ENCODE measurements around the gene ATF6B. TPM values are rescaled to one million over a fixed set of nuclear protein-coding genes. Genes with fewer than 3 reads are reported as not detected.

The ATF6B gene
- total RNA-seq, 1 experiment from 2014 or later: 196 TPM

GRCh38 chr6:32097364-32097763, 30.7 kb downstream of the ATF6B start:
- Mint-ChIP-seq H3K27me3 (ENCODE audit: unreplicated experiment) (peaks cover 82% of the 10 kb centered on the region), H3K4me1 (ENCODE audit: low read depth, unreplicated experiment) (peaks cover 21% of the 10 kb centered on the region)
- CTCF ChIA-PET: no interaction called here

GRCh38 chr6:32096394-32097258, 31.4 kb downstream of the ATF6B start:
- BruUV-seq (replicated peaks): no TSS peak
- CTCF ChIA-PET: interaction anchor here (0.7 kb wide), 1 partner anchor 9 kb away, joined by 3 read pairs; no protein-coding TSS in a partner anchor
- peaks cover 21% of the 10 kb centered on the region for H3K4me1 Mint-ChIP-seq (ENCODE audit: low read depth, unreplicated experiment)
- TF ChIP-seq CTCF (IDR thresholded peaks at IDR 0.05; ENCODE audit: unreplicated experiment): no peak
- no peak overlapping the region for H3K27ac Mint-ChIP-seq (ENCODE audit: unreplicated experiment)
- intact Hi-C loops (cut with micrococcal nuclease; ENCODE audit: unreplicated experiment): no loop called here
- peaks cover 89% of the 10 kb centered on the region for H3K27me3 Mint-ChIP-seq (ENCODE audit: unreplicated experiment)
- peaks cover 12% of the 10 kb centered on the region for H3K36me3 Mint-ChIP-seq (ENCODE audit: insufficient read depth, unreplicated experiment)
- DNase-seq: peak; percentile 37
- peak overlapping the region; percentile 73 for H3K4me3 Mint-ChIP-seq (ENCODE audit: low read depth, unreplicated experiment)
- no peaks in the 10 kb centered on the region for H3K9me3 Mint-ChIP-seq (ENCODE audit: low read depth, unreplicated experiment)

More at GRCh38 chr6:32097364-32097763, 30.7 kb downstream of the ATF6B start:
- H3K9me3 Mint-ChIP-seq (ENCODE audit: low read depth, unreplicated experiment): no peaks in the 10 kb centered on the region
- intact Hi-C loops (cut with micrococcal nuclease; ENCODE audit: unreplicated experiment): no loop called here
- DNase-seq: no peak
- peaks cover 12% of the 10 kb centered on the region for H3K36me3 Mint-ChIP-seq (ENCODE audit: insufficient read depth, unreplicated experiment)
- H3K27ac Mint-ChIP-seq (ENCODE audit: unreplicated experiment): no peak overlapping the region
- no peak for TF ChIP-seq CTCF (IDR thresholded peaks at IDR 0.05; ENCODE audit: unreplicated experiment)
- no TSS peak for BruUV-seq (replicated peaks)
- H3K4me3 Mint-ChIP-seq (ENCODE audit: low read depth, unreplicated experiment): peak overlapping the region; percentile 73

GRCh38 chr6:32096087-32096393, 32.0 kb downstream of the ATF6B start:
- H3K4me3 Mint-ChIP-seq (ENCODE audit: low read depth, unreplicated experiment): peak overlapping the region; percentile 73
- no TSS peak for BruUV-seq (replicated peaks)
- TF ChIP-seq CTCF (IDR thresholded peaks at IDR 0.05; ENCODE audit: unreplicated experiment): no peak
- no peak for DNase-seq
- peaks cover 12% of the 10 kb centered on the region for H3K36me3 Mint-ChIP-seq (ENCODE audit: insufficient read depth, unreplicated experiment)
- H3K9me3 Mint-ChIP-seq (ENCODE audit: low read depth, unreplicated experiment): no peaks in the 10 kb centered on the region
- intact Hi-C loops (cut with micrococcal nuclease; ENCODE audit: unreplicated experiment): no loop called here
- H3K27ac Mint-ChIP-seq (ENCODE audit: unreplicated experiment): no peak overlapping the region
- H3K27me3 Mint-ChIP-seq (ENCODE audit: unreplicated experiment): peaks cover 95% of the 10 kb centered on the region
- H3K4me1 Mint-ChIP-seq (ENCODE audit: low read depth, unreplicated experiment): peaks cover 21% of the 10 kb centered on the region
- CTCF ChIA-PET: interaction anchor here (0.7 kb wide), 1 partner anchor 8 kb away, joined by 3 read pairs; no protein-coding TSS in a partner anchor

- Mint-ChIP-seq H3K4me3 (ENCODE audit: low read depth, unreplicated experiment) (peak overlapping the region; percentile 73), H3K27ac (ENCODE audit: unreplicated experiment) (no peak overlapping the region), H3K27me3 (ENCODE audit: unreplicated experiment) (peaks cover 100% of the 10 kb centered on the region), H3K36me3 (ENCODE audit: insufficient read depth, unreplicated experiment) (peaks cover 12% of the 10 kb centered on the region), H3K9me3 (ENCODE audit: low read depth, unreplicated experiment) (no peaks in the 10 kb centered on the region), H3K4me1 (ENCODE audit: low read depth, unreplicated experiment) (peaks cover 21% of the 10 kb centered on the region)
- TF ChIP-seq CTCF (IDR thresholded peaks at IDR 0.05; ENCODE audit: unreplicated experiment): no peak
- intact Hi-C loops (cut with micrococcal nuclease; ENCODE audit: unreplicated experiment): no loop called here
- CTCF ChIA-PET: interaction anchor here (1.1 kb wide), 1 partner anchor 15 kb away, joined by 5 read pairs; no protein-coding TSS in a partner anchor
- BruUV-seq (replicated peaks): no TSS peak
- peak; percentile 54 for DNase-seq
These were observed 32.5 kb downstream of the ATF6B start for GRCh38 chr6:32095338-32096086.
